Measurements from ENCODE around the gene ALOX15.

The ALOX15 gene

DNA sequence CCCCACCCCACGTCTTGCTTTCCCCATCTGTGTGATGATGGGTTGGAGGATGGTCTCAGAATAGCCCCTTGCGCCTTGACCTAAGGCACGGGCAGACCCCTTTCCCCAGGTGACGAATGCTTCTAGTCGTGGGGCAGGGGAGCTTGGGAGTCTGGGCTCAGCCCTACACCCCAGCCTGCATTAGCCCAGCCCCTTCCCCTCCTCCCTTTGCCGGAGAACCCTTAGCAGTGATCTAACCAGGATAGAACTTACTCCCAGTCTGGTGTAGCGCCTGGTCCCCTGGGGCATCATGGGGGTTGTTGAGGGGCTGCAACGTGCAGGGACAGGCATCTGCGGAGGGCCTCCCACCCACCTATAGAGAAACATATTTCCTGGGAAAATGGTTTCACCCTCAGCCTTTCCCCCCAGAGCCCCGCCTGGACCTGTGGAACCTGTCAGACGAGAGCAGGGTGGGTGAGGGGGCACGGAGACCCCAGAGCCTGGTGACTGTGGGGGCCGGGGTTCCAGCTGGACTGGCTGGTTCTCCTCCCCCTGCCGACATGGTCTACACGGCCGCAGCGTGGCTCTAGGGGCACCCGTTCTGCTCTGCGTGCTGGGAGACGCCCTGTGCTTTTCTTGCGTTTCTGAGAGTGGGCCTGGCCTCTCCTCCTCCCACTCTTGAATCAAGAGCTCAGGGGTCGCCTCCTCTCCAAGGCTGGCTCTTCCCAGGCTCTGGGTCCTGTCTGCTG, 52.4 kb downstream of the ALOX15 start:
- Histone ChIP-seq H3K36me3 (ENCODE audit: insufficient read depth) (no peaks in the 10 kb centered on the region), H2AFZ (ENCODE audit: low read depth) (no peak overlapping the region), H3K4me1 (ENCODE audit: low read depth, poor library complexity, severe bottlenecking) (no peaks in the 10 kb centered on the region), H3K4me3 (IDR thresholded peaks at IDR 0.05; ENCODE audit: insufficient read depth, low read depth, low read length) (no peak overlapping the region), H3K79me2 (ENCODE audit: insufficient read depth, low read depth) (no peaks in the 10 kb centered on the region), H4K20me1 (ENCODE audit: insufficient read depth) (no peaks in the 10 kb centered on the region), H3K27me3 (ENCODE audit: insufficient read depth, low read depth) (peaks cover 41% of the 10 kb centered on the region), H3K4me2 (no peak overlapping the region), H3K27ac (no peak overlapping the region), H3K9ac (no peak overlapping the region)
- TF ChIP-seq, protein P1, sequence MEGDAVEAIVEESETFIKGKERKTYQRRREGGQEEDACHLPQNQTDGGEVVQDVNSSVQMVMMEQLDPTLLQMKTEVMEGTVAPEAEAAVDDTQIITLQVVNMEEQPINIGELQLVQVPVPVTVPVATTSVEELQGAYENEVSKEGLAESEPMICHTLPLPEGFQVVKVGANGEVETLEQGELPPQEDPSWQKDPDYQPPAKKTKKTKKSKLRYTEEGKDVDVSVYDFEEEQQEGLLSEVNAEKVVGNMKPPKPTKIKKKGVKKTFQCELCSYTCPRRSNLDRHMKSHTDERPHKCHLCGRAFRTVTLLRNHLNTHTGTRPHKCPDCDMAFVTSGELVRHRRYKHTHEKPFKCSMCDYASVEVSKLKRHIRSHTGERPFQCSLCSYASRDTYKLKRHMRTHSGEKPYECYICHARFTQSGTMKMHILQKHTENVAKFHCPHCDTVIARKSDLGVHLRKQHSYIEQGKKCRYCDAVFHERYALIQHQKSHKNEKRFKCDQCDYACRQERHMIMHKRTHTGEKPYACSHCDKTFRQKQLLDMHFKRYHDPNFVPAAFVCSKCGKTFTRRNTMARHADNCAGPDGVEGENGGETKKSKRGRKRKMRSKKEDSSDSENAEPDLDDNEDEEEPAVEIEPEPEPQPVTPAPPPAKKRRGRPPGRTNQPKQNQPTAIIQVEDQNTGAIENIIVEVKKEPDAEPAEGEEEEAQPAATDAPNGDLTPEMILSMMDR (conservative IDR thresholded peaks at IDR 0.05; ENCODE audit: low read depth, low read length), result no peak

DNA sequence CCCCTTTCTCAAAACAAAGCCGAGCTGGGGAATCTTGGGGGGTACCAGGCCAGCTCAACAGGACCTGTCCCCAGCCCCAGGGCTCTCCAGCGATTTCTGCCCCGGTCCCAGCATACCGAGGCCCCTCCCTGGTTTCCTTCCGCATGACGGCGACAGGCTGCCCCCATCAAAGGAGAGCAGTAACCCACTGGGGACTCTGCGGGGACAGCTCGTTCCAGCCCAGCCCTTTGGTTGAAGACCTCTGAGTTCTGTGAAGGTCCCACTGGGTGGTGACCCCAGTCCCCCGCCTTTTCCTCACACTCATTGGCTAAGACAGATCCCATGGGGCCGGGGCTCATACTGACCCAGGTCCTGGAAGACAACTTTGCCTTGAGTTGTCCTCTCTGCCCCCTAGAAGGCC, 53.1 kb downstream of the ALOX15 start:
- H2AFZ ChIP-seq (ENCODE audit: low read depth), result no peak overlapping the region
- TF ChIP-seq, protein P1 (conservative IDR thresholded peaks at IDR 0.05; ENCODE audit: low read depth, low read length), result no peak
- H3K4me2 ChIP-seq, result no peak overlapping the region

DNA sequence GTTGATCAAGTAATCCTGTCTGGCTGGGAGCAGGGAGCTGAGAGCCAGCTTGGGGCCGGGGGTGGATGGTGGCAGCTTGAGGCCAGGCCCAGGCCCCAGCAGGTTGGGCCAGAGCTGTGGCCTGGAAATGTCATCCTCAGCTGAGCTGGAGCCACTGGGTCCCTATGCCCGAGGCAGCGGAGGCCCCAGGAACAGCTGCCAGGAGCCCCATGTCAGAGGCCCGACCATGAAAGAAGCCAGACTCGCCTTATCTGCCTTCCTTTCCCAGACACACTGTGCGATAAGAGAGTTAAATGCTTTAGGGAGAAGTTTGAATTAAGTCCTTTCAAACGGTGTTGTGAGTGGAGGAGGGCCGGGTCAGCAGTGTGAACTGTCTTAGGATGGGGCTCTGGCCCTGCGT, 53.7 kb downstream of the ALOX15 start:
- Histone ChIP-seq H3K4me2 (no peak overlapping the region), H3K4me3 (IDR thresholded peaks at IDR 0.05; ENCODE audit: insufficient read depth, low read depth, low read length) (no peak overlapping the region), H3K4me1 (ENCODE audit: low read depth, poor library complexity, severe bottlenecking) (no peaks in the 10 kb centered on the region), H4K20me1 (ENCODE audit: insufficient read depth) (no peaks in the 10 kb centered on the region), H2AFZ (ENCODE audit: low read depth) (no peak overlapping the region), H3K27ac (no peak overlapping the region), H3K79me2 (ENCODE audit: insufficient read depth, low read depth) (no peaks in the 10 kb centered on the region), H3K27me3 (ENCODE audit: insufficient read depth, low read depth) (peaks cover 46% of the 10 kb centered on the region), H3K9ac (no peak overlapping the region), H3K36me3 (ENCODE audit: insufficient read depth) (no peaks in the 10 kb centered on the region)
- TF ChIP-seq, protein P1 (conservative IDR thresholded peaks at IDR 0.05; ENCODE audit: low read depth, low read length), result no peak

More for the DNA sequence above, 53.1 kb downstream of the ALOX15 start:
- no peak overlapping the region for H3K4me3 ChIP-seq (IDR thresholded peaks at IDR 0.05; ENCODE audit: insufficient read depth, low read depth, low read length)
- H3K4me1 ChIP-seq (ENCODE audit: low read depth, poor library complexity, severe bottlenecking), result no peaks in the 10 kb centered on the region
- no peak overlapping the region for H3K27ac ChIP-seq
- no peaks in the 10 kb centered on the region for H3K79me2 ChIP-seq (ENCODE audit: insufficient read depth, low read depth)
- H3K27me3 ChIP-seq (ENCODE audit: insufficient read depth, low read depth), result peaks cover 47% of the 10 kb centered on the region
- H3K9ac ChIP-seq, result no peak overlapping the region
- no peaks in the 10 kb centered on the region for H3K36me3 ChIP-seq (ENCODE audit: insufficient read depth)
- H4K20me1 ChIP-seq (ENCODE audit: insufficient read depth), result no peaks in the 10 kb centered on the region

DNA sequence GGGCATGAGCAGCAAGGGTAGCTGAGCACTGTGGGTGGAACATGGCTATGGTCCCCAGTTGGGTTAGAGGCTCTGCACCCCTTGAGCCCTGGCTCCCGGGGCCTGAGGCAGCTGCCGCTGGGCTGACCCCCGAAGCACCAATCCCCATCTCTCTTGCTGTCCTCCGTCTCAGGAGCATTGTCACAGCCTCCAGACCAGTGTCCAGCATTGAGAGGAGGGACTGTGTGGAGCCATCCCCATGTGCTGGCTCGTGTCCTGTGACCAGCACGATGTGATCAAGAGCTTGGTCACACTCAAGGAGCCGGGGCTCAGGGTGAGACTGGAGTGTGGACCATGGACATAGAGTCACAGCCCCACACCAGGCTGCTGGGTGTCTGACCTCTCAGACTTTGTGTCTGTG, 54.3 kb downstream of the ALOX15 start:
- Histone ChIP-seq H4K20me1 (ENCODE audit: insufficient read depth) (no peaks in the 10 kb centered on the region), H3K27ac (no peak overlapping the region), H2AFZ (ENCODE audit: low read depth) (no peak overlapping the region), H3K27me3 (ENCODE audit: insufficient read depth, low read depth) (peaks cover 44% of the 10 kb centered on the region), H3K9ac (no peak overlapping the region), H3K36me3 (ENCODE audit: insufficient read depth) (no peaks in the 10 kb centered on the region), H3K79me2 (ENCODE audit: insufficient read depth, low read depth) (no peaks in the 10 kb centered on the region), H3K4me2 (no peak overlapping the region), H3K4me1 (ENCODE audit: low read depth, poor library complexity, severe bottlenecking) (no peaks in the 10 kb centered on the region), H3K4me3 (IDR thresholded peaks at IDR 0.05; ENCODE audit: insufficient read depth, low read depth, low read length) (no peak overlapping the region)
- TF ChIP-seq, protein P1 (conservative IDR thresholded peaks at IDR 0.05; ENCODE audit: low read depth, low read length), result no peak

Measured in KMS-11 (cell line).